ENCODE measurements around the gene SBK1.
"Not testable (repeated sequence)": the region's sequence is repeated elsewhere in the genome, so short reads cannot be mapped to it uniquely, and the experiment has no call there.

DNA sequence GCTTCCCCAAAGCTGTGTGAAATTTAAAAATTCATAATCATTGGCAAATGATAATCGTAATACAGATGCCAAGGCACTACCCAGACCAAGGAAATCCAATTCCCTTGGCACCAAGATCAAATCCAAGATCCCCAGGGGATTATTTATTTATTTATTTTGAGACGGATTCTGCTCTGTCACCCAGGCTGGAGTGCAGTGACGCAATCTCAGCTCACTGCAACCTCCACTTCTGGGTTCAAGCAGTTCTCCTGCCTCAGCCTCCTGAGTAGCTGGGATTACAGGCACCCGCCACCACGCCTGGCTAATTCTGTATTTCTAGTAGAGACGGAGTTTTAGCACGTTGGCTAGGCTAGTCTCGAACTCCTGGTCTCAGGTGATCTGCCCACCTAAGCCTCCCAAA, 43.4 kb downstream of the SBK1 start:
- TF ChIP-seq, protein P1, sequence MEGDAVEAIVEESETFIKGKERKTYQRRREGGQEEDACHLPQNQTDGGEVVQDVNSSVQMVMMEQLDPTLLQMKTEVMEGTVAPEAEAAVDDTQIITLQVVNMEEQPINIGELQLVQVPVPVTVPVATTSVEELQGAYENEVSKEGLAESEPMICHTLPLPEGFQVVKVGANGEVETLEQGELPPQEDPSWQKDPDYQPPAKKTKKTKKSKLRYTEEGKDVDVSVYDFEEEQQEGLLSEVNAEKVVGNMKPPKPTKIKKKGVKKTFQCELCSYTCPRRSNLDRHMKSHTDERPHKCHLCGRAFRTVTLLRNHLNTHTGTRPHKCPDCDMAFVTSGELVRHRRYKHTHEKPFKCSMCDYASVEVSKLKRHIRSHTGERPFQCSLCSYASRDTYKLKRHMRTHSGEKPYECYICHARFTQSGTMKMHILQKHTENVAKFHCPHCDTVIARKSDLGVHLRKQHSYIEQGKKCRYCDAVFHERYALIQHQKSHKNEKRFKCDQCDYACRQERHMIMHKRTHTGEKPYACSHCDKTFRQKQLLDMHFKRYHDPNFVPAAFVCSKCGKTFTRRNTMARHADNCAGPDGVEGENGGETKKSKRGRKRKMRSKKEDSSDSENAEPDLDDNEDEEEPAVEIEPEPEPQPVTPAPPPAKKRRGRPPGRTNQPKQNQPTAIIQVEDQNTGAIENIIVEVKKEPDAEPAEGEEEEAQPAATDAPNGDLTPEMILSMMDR (IDR thresholded peaks at IDR 0.05): not testable (repeated sequence)
- not testable (repeated sequence) for TF ChIP-seq POLR2A (IDR thresholded peaks at IDR 0.05); EP300 (IDR thresholded peaks at IDR 0.05; ENCODE audit: low read depth)

Measured in transverse colon (tissue), 3 donors.